Lung (tissue), 12 donors: ENCODE data around the gene PRELP. TPM values are rescaled to one million over a fixed set of nuclear protein-coding genes. Genes with fewer than 3 reads are reported as not detected.

Experiments used
- ATAC-seq: fragments of 200-7000 bp; cut with Tn5 transposase; one replicate; pipeline ENCODE4 v1.9.1; 2020; ENCODE audit warnings: moderate number of reproducible peaks; ENCODE audit not compliant: insufficient read depth, low FRiP score
- DNase-seq, 3 donors: peaks; one replicate each; pipeline ENCODE4 v3.0.0-alpha.2; 2013 to 2017
- H3K27ac ChIP-seq, 2 donors: one replicate each; pipeline ENCODE4 v1.5.1; 2013; ENCODE audit warnings: mild to moderate bottlenecking in 2 of 2, moderate library complexity in 2 of 2, control low read depth in 1 of 2, inconsistent platforms in 1 of 2, low read depth in 1 of 2, low read length in 1 of 2
- H3K27me3 ChIP-seq, 3 donors: one replicate each; pipeline ENCODE4 v1.5.1; 2013; ENCODE audit warnings: low read length in 2 of 3; ENCODE audit not compliant: control insufficient read depth in 3 of 3, insufficient read depth in 3 of 3
- H3K36me3 ChIP-seq, 4 donors: one replicate each; pipeline ENCODE4 v1.5.1; 2013; ENCODE audit warnings: low read length in 4 of 4, mild to moderate bottlenecking in 1 of 4, moderate library complexity in 1 of 4; ENCODE audit not compliant: control insufficient read depth in 4 of 4, insufficient read depth in 4 of 4
- H3K4me1 ChIP-seq, 5 donors: one replicate each; pipeline ENCODE4 v1.5.1; 2013; ENCODE audit warnings: low read length in 5 of 5, mild to moderate bottlenecking in 2 of 5, moderate library complexity in 1 of 5; ENCODE audit not compliant: control insufficient read depth in 5 of 5, insufficient read depth in 5 of 5
- H3K4me3 ChIP-seq: one replicate; pipeline ENCODE4 v1.5.1; 2013; ENCODE audit warnings: mild to moderate bottlenecking, control low read depth, moderate library complexity
- H3K9ac ChIP-seq, 2 donors: one replicate each; pipeline ENCODE4 v1.5.1; 2013; ENCODE audit warnings: low read length in 2 of 2, control low read depth in 1 of 2; ENCODE audit not compliant: insufficient read depth in 1 of 2
- H3K9me3 ChIP-seq, 4 donors: one replicate each; pipeline ENCODE4 v1.5.1; 2013; ENCODE audit warnings: low read length in 3 of 4, mild to moderate bottlenecking in 1 of 4, moderate library complexity in 1 of 4; ENCODE audit not compliant: control insufficient read depth in 4 of 4, insufficient read depth in 3 of 4
- CTCF ChIP-seq: IDR thresholded peaks from 2 replicates; pipeline ENCODE4 v1.5.1; 2012; ENCODE audit warnings: mild to moderate bottlenecking; ENCODE audit errors: control extremely low read depth, extremely low read depth
- WGBS, 2 donors: extraction: QIAGEN DNeasy Blood & Tissue Kit; methylation state at CpG; one replicate each; pipeline ENCODE4 v1.1.7; 2013; 5-methylcytosine and 5-hydroxymethylcytosine counted together
- polyA plus RNA-seq, 2 donors: library from polyadenylated mRNA; stranded (reverse); fragments of 200-250 nt; gene quantifications; one replicate each; pipeline ENCODE4 v1.2.1, GENCODE V29; 2013
- total RNA-seq, 2 donors: library from RNA; depleted of rRNA in 1 of 2; stranded (reverse); fragments of >200 nt in 1 of 2; gene quantifications; one replicate each; pipeline ENCODE4 v1.2.1, GENCODE V29; 2014 to 2021
- donor health status: control.
- donor health status: control.
- donor health status: Bipolar disorder and iron deficiency.
- donor health status: healthy.
- donor health status: DM: yes; HTN: yes; CAD: no.

The PRELP gene
- total and polyA plus RNA-seq, 4 donors: 2.0 to 26.0 (median 13.6) TPM

DNA sequence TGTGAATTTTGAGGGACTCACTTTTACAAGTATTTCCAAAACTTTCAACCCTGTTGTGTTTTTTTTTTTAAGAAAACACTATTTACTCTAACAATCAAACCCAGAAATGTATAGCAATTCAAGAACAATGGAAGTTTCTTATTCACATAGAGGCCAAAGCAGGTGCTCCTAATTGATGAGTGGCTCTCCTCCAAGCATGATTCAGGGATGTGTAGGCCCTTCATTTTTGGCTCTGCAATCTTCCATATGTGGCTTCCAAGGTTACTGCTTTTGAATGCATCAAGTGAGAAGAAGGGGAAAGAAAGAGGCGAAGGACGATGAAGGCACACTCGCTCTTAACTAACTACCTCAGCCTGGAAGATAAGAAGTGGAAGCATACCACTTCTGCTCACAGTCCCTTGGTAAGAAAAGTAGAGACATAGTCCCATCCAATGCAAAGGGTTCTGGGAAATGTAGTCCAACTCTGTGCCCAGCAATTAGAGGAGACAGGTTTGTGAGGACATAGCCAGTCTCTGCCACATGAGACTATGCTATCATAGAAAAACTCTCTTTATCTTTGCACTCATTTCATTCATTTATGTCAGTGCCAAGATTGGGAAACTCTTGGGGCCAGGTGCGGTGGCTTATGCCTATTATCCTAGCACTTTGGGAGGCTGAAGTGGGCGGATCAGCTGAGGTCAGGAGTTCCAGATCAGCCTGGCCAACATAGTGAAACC is 64.4 kb downstream of the PRELP start:
- Histone ChIP-seq H3K4me3 (no peak overlapping the region), H3K4me1 (peaks cover 0 to 2% (median 0%) of the 10 kb centered on the region in 5 donors), H3K27ac (no peak overlapping the region), H3K27me3 (no peaks in the 10 kb centered on the region), H3K9ac (no peak overlapping the region), H3K36me3 (no peaks in the 10 kb centered on the region), H3K9me3 (no peaks in the 10 kb centered on the region)
- no peak for TF ChIP-seq CTCF
- DNase-seq: no peak
- WGBS, 2 donors: 91 to 94% methylated on average over 5 of the region's 5 CpGs
- ATAC-seq: no peak

Other genes starting within 250 kb of the PRELP start
- 1 to 10 TPM in 1 of 2 donors, under 1 TPM in 1; 0.89 to 1.6 TPM for gene CHIT1, start 246.1 kb upstream of the PRELP start, total RNA-seq
- 1 to 10 TPM; 2.3 to 4.9 TPM for gene CHIT1, start 246.1 kb upstream of the PRELP start, polyA plus RNA-seq
- gene BTG2, start 170.3 kb upstream of the PRELP start, total RNA-seq: 100 to 1,000 TPM in 1 of 2 donors, 10 to 100 TPM in 1; 51.7 to 118 TPM
- 10 to 100 TPM; 29.1 to 95.4 TPM for gene BTG2, start 170.3 kb upstream of the PRELP start, polyA plus RNA-seq
- gene FMOD, start 124.7 kb upstream of the PRELP start, total RNA-seq: 10 to 100 TPM; 46.3 to 93.4 TPM
- gene FMOD, start 124.7 kb upstream of the PRELP start, polyA plus RNA-seq: 10 to 100 TPM; 16.5 to 19.4 TPM
- gene OPTC, start 18.3 kb downstream of the PRELP start, total RNA-seq: not detected
- not detected for gene OPTC, start 18.3 kb downstream of the PRELP start, polyA plus RNA-seq
- 100 to 1,000 TPM in 1 of 2 donors, 10 to 100 TPM in 1; 99.6 to 145 TPM for gene ATP2B4, start 151.0 kb downstream of the PRELP start, total RNA-seq
- 10 to 100 TPM; 35.9 to 53.1 TPM for gene ATP2B4, start 151.0 kb downstream of the PRELP start, polyA plus RNA-seq